ENCODE results near the gene TTC34. TPM values are rescaled to one million over a fixed set of nuclear protein-coding genes. Genes with fewer than 3 reads are reported as not detected.
"Not testable (repeated sequence)": the region's sequence is repeated elsewhere in the genome, so short reads cannot be mapped to it uniquely, and the experiment has no call there.

The TTC34 gene
- total RNA-seq, 4 donors from 2014 or later: 0.04 to 0.19 (median 0.15) TPM; not detected in 1

GRCh38 chr1:2628191-2628932 lies 173.1 kb downstream of the TTC34 start:
- Histone ChIP-seq H3K36me3 (no peaks in the 10 kb centered on the region), H3K9me3 (no peaks in the 10 kb centered on the region), H3K4me3 (peak overlapping the region in 1 of 4 donors; percentile 18), H3K27me3 (peaks cover 20 to 98% (median 21%) of the 10 kb centered on the region in 4 donors), H3K27ac (no peak overlapping the region), H3K4me1 (peaks cover 0 to 11% (median 3%) of the 10 kb centered on the region in 3 donors)
- 5% methylated on average over 4 of the region's 46 CpGs; no CpG with 5 or more reads in 1 of the 2 donors for WGBS, 2 donors
- DNase-seq: no peak
- intact Hi-C loops (cut with DNase I): no loop called here
- TF ChIP-seq POLR2A (IDR thresholded peaks at IDR 0.05): no peak
- TF ChIP-seq CTCF (IDR thresholded peaks at IDR 0.05): no peak

GRCh38 chr1:2627746-2628145 lies 173.7 kb downstream of the TTC34 start:
- peaks cover 20 to 92% (median 21%) of the 10 kb centered on the region in 4 donors for H3K27me3 ChIP-seq
- no peak for DNase-seq
- H3K27ac ChIP-seq: no peak overlapping the region
- no peaks in the 10 kb centered on the region for H3K9me3 ChIP-seq
- no peaks in the 10 kb centered on the region for H3K36me3 ChIP-seq
- no peak overlapping the region for H3K4me3 ChIP-seq
- peaks cover 0 to 11% (median 3%) of the 10 kb centered on the region in 3 donors for H3K4me1 ChIP-seq
- TF ChIP-seq POLR2A (IDR thresholded peaks at IDR 0.05) (no peak), CTCF (IDR thresholded peaks at IDR 0.05) (no peak)
- WGBS, 2 donors: 30 to 37% methylated on average over 6 of the region's 6 CpGs
- intact Hi-C loops (cut with DNase I): no loop called here

GRCh38 chr1:2625748-2626147 lies 175.7 kb downstream of the TTC34 start:
- not testable (repeated sequence) for DNase-seq, H3K4me3 ChIP-seq

GRCh38 chr1:2625311-2625710 lies 176.2 kb downstream of the TTC34 start:
- intact Hi-C loops (cut with DNase I): no loop called here
- Histone ChIP-seq H3K9me3 (no peaks in the 10 kb centered on the region), H3K4me1 (peaks cover 0 to 11% (median 3%) of the 10 kb centered on the region in 3 donors), H3K36me3 (no peaks in the 10 kb centered on the region), H3K27me3 (peaks cover 20 to 83% (median 21%) of the 10 kb centered on the region in 4 donors), H3K27ac (no peak overlapping the region), H3K4me3 (no peak overlapping the region)
- WGBS, 2 donors: 71 to 100% methylated on average over 2 to 7 of the region's 10 CpGs
- DNase-seq: no peak
- TF ChIP-seq CTCF (IDR thresholded peaks at IDR 0.05) (no peak), POLR2A (IDR thresholded peaks at IDR 0.05) (no peak)

More at GRCh38 chr1:2625748-2626147, 175.7 kb downstream of the TTC34 start:
- intact Hi-C loops (cut with DNase I); H3K27ac ChIP-seq; H3K9me3 ChIP-seq; H3K36me3 ChIP-seq: not testable (repeated sequence)
- Histone ChIP-seq H3K4me1 (peaks cover 0 to 11% (median 3%) of the 10 kb centered on the region in 3 donors), H3K27me3 (peaks cover 20 to 86% (median 21%) of the 10 kb centered on the region in 4 donors)
- 62 to 70% methylated on average over 7 of the region's 7 CpGs for WGBS, 2 donors

GRCh38 chr1:2624735-2625300 lies 176.7 kb downstream of the TTC34 start:
- H3K36me3 ChIP-seq: no peaks in the 10 kb centered on the region
- peaks cover 20 to 78% (median 20%) of the 10 kb centered on the region in 4 donors for H3K27me3 ChIP-seq
- DNase-seq: no peak
- WGBS, 2 donors: 73 to 76% methylated on average over 12 to 13 of the region's 13 CpGs
- H3K4me1 ChIP-seq: peaks cover 0 to 11% (median 3%) of the 10 kb centered on the region in 3 donors
- H3K27ac ChIP-seq: no peak overlapping the region
- TF ChIP-seq POLR2A (IDR thresholded peaks at IDR 0.05) (no peak), CTCF (IDR thresholded peaks at IDR 0.05) (no peak)
- intact Hi-C loops (cut with DNase I): no loop called here
- no peak overlapping the region for H3K4me3 ChIP-seq
- no peaks in the 10 kb centered on the region for H3K9me3 ChIP-seq

All from esophagus squamous epithelium (tissue), 5 donors.